BLaER1 treated with 17β-estradiol and CSF1 and Interleukin-3, amounts not matched to agents 10 nM and 100 nM (cell line): Measurements from ENCODE around the gene ASTN1.

Source experiments
- H3K27ac ChIP-seq, 11 experiments: shearing (Covaris generic); formaldehyde crosslinking; 2 replicates each; pipeline ENCODE4 v1.8.1; 2022
- H3K27me3 ChIP-seq, 11 experiments: shearing (Covaris generic); formaldehyde crosslinking; 2 replicates each; pipeline ENCODE4 v1.8.1; 2022
- H3K36me3 ChIP-seq, 11 experiments: shearing (Covaris generic); formaldehyde crosslinking; 2 replicates each; pipeline ENCODE4 v1.8.1; 2022
- H3K4me1 ChIP-seq, 10 experiments: shearing (Covaris generic); formaldehyde crosslinking; 2 replicates each; pipeline ENCODE4 v1.8.1; 2022
- H3K4me2 ChIP-seq, 11 experiments: shearing (Covaris generic); formaldehyde crosslinking; 2 replicates each; pipeline ENCODE4 v1.8.1; 2022
- H3K4me3 ChIP-seq, 10 experiments: shearing (Covaris generic); formaldehyde crosslinking; 2 replicates each; pipeline ENCODE4 v1.8.1; 2022
- H3K9ac ChIP-seq, 11 experiments: shearing (Covaris generic); formaldehyde crosslinking; 2 replicates each; pipeline ENCODE4 v1.8.1; 2022
- H3K9me3 ChIP-seq, 11 experiments: shearing (Covaris generic); formaldehyde crosslinking; replicated peaks in 1 of 11; 2 replicates each; pipeline ENCODE4 v1.8.1; 2022
- H4K20me1 ChIP-seq, 11 experiments: shearing (Covaris generic); formaldehyde crosslinking; 2 replicates each; pipeline ENCODE4 v1.8.1; 2022
- Cebpa-rat ChIP-seq, 11 experiments: shearing (Covaris generic); IDR thresholded peaks; 2 replicates each; pipeline ENCODE4 v1.8.1; 2022

The ASTN1 gene

DNA sequence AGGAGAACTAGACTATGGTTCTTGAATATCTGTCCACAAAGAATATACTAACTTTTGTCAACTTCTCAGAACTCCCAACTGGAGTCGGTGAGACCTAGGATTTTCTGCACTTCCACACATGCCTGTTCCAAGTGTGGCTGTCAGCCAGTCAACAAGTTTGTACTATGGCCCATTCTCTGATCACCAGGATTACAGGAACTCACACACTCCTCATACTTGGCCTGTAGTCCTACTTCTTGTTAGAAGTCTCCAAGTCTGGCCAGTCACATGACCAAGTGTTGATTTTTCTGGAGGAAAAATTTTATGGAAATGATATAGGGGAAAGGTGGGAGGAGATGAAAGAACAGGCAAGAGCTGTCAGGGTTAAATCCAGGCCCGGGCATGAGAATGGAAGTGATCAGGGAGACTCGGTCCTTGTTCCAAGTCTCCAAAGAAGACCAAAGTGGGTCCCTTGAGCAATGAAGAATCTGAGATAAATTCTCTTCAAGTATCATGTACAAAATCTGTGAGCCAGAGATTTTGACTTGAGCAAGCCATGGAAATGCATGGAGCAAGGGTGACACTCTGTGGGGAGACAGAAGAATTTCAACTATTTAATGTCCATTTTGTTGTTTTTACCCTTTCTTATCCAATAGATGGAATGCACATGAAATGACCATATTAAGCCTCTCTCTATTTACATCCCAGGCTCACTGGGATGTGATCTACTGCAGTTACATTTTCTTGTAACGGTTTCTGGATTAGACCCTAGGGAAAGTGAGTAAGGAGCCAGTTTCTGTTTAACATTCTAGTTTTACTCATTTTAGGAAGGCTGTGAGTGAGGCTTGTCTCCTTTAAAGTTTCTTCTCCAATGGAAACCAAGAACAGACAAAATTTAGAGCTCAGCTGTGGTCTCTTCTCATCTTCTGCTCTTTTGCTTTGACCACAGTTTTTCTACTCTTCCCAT lies 320.9 kb downstream of the ASTN1 start:
- TF ChIP-seq Cebpa-rat (IDR thresholded peaks at IDR 0.05): no peak
- Histone ChIP-seq H3K36me3 (no peaks in the 10 kb centered on the region), H3K27ac (no peak overlapping the region), H3K4me2 (no peak overlapping the region), H3K9me3 (no peaks in the 10 kb centered on the region), H3K9ac (no peak overlapping the region), H3K27me3 (no peaks in the 10 kb centered on the region), H3K4me3 (no peak overlapping the region), H3K4me1 (peaks cover 0 to 7% (median 2%) of the 10 kb centered on the region in 10 experiments; a peak in 6 of 20 replicates), H4K20me1 (no peaks in the 10 kb centered on the region)

DNA sequence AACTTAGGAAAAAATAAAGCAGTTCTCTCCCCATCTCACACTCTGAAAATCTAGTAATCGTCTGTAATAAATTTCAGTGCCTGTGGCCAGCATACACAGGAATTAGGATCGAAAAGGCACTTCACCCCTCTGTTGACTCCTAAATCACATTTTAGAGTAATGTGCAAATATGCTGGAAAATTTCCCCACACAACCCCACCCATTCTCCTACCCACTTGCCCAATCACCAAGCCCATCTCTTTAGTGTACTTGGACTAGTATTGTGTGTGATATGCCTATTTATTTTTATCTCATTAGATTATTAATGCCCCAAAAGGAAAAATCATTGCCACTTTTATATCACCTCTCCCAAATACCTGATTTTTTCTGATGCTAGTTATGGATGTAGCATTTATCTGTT lies 323.3 kb downstream of the ASTN1 start:
- no peak for TF ChIP-seq Cebpa-rat (IDR thresholded peaks at IDR 0.05)
- no peaks in the 10 kb centered on the region for H3K9me3 ChIP-seq
- no peak overlapping the region for H3K4me3 ChIP-seq
- peaks cover 0 to 7% (median 2%) of the 10 kb centered on the region in 10 experiments; a peak in 6 of 20 replicates for H3K4me1 ChIP-seq
- no peak overlapping the region for H3K4me2 ChIP-seq
- H3K36me3 ChIP-seq: no peaks in the 10 kb centered on the region
- H3K9ac ChIP-seq: no peak overlapping the region
- no peak overlapping the region for H3K27ac ChIP-seq
- H3K27me3 ChIP-seq: no peaks in the 10 kb centered on the region
- H4K20me1 ChIP-seq: no peaks in the 10 kb centered on the region

DNA sequence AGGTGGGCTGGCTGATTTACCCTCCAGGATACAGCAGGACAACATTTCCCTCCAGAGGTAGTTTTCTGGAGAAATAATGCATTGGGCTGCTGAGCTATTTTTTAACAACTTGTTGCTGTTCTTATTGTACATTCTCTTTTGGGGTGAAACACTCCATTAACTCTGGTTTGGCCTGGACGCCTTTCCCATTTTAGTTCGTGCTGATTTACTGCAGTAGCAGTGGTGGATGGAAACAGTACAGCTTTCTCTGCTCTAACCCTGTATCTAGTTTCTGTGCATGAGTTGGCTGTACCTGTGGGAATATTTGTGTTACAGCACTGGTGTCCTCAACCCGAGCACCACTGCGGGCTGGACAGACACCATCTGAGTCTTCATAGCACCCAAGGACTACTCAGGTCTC lies 325.3 kb downstream of the ASTN1 start:
- Histone ChIP-seq H3K27ac (no peak overlapping the region), H3K9ac (no peak overlapping the region), H3K9me3 (no peaks in the 10 kb centered on the region), H3K4me2 (no peak overlapping the region), H3K4me3 (no peak overlapping the region), H3K36me3 (no peaks in the 10 kb centered on the region), H3K27me3 (no peaks in the 10 kb centered on the region; a peak in 1 of 22 replicates), H3K4me1 (no peaks in the 10 kb centered on the region), H4K20me1 (no peaks in the 10 kb centered on the region)
- TF ChIP-seq Cebpa-rat (IDR thresholded peaks at IDR 0.05): no peak

DNA sequence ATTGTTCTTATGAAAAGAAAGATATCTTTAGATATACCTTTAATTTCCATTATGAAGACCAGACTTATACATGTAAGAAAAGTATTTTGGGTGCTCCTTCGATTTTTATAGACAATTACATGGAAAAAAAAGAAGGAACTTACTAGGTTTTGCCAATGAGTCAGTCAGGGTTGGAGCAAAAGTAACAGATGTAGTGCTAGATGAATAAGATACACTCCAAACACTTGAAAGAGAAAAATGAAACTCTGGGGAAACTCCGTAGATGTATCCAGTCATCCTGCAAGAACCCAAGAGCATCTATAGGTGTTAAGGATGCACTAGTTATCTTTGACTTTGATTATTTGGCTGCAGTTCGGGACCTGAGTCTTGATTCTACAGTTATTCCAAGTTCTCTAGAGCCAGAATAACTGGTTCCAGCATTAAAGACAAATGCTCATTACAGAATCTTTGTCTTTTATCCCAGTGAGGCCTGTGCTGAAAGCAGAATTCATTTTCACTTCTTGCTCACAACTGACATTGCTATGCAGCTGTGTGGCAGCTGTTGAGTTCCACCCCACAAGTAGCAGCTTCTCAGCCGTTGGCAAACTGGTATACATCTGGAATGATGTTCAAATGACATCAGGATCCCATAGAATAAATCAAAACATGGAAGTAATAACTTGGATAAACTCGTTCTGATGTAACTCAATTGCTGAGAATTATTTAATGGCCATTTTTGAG lies 326.1 kb downstream of the ASTN1 start:
- no peak for TF ChIP-seq Cebpa-rat (IDR thresholded peaks at IDR 0.05)

DNA sequence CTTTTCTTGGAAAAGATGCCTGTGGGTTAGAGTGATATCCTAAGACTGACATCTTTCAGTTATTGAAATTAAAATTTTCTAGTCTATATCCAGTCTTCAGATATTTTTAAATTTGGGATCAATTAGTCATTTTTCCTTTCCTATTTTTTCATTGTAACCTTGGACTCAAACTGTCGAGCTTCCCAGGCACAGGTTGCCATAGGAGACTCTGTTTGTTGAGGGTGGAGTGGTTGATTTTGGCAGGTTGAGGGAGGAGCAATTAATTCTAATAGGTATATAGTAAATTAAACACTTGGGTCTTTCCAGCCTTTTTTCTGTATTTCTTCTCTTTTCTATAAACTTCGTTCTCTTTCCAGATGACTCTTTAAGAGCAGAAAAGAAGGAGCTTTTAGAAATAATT lies 326.8 kb downstream of the ASTN1 start:
- no peak overlapping the region for H3K9ac ChIP-seq
- no peak for TF ChIP-seq Cebpa-rat (IDR thresholded peaks at IDR 0.05)
- no peaks in the 10 kb centered on the region; a peak in 1 of 22 replicates for H3K27me3 ChIP-seq
- no peaks in the 10 kb centered on the region for H3K4me1 ChIP-seq
- no peak overlapping the region for H3K4me2 ChIP-seq
- H3K27ac ChIP-seq: no peak overlapping the region
- no peak overlapping the region for H3K4me3 ChIP-seq
- H3K9me3 ChIP-seq: no peaks in the 10 kb centered on the region
- H3K36me3 ChIP-seq: no peaks in the 10 kb centered on the region
- no peaks in the 10 kb centered on the region for H4K20me1 ChIP-seq

More for the DNA sequence above, 326.1 kb downstream of the ASTN1 start:
- H3K9me3 ChIP-seq: no peaks in the 10 kb centered on the region
- no peaks in the 10 kb centered on the region for H3K4me1 ChIP-seq
- H3K4me3 ChIP-seq: no peak overlapping the region
- no peaks in the 10 kb centered on the region for H3K36me3 ChIP-seq
- H3K27me3 ChIP-seq: no peaks in the 10 kb centered on the region; a peak in 1 of 22 replicates
- H3K4me2 ChIP-seq: no peak overlapping the region
- H3K9ac ChIP-seq: no peak overlapping the region
- H4K20me1 ChIP-seq: no peaks in the 10 kb centered on the region
- no peak overlapping the region for H3K27ac ChIP-seq

DNA sequence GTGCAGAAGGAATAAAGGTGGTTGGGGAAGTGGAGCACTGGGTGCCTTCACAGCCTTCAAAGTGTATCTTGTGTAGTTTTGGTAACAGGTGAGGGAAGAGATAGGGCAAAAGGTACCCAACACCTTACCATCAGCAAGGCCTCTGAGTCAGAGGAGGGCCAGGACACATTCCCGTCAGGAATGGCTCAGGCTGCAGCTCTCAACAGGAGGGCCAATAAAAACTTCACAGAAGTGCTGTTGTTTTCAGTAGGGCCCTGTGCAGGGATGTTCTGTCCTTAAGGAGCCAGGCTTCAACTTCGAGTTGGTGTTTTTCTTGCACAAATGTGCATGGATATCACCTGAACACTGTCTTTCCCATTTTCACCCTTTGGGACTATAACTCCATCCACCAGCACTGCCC lies 333.4 kb downstream of the ASTN1 start:
- Histone ChIP-seq H3K27ac (no peak overlapping the region), H3K27me3 (no peaks in the 10 kb centered on the region; a peak in 1 of 22 replicates), H3K9me3 (no peaks in the 10 kb centered on the region), H4K20me1 (no peaks in the 10 kb centered on the region), H3K4me2 (no peak overlapping the region), H3K4me3 (no peak overlapping the region), H3K36me3 (no peaks in the 10 kb centered on the region), H3K4me1 (no peaks in the 10 kb centered on the region), H3K9ac (no peak overlapping the region)
- no peak for TF ChIP-seq Cebpa-rat (IDR thresholded peaks at IDR 0.05)

DNA sequence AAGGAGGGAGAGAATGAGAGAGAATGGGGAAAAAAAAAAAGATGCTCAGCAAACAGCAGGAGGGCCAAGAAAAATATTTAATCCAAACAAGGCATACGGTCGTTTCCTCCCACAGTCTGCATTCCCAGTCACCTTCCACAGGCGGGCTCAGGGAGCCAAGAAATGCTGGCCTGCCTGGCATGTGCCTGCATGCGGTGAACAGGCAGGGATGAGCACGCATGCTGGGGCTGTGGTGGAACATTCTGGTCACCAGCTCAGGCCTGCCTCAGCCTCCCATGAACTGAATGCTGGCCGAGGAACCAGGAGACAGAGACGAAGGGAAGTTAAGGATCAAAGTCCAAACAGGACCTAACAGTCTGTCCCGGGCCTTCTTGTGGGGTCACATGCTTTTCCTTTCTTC lies 335.3 kb downstream of the ASTN1 start:
- H3K4me1 ChIP-seq: no peaks in the 10 kb centered on the region
- H3K4me3 ChIP-seq: no peak overlapping the region
- H3K9ac ChIP-seq: no peak overlapping the region
- no peaks in the 10 kb centered on the region for H3K9me3 ChIP-seq
- no peak overlapping the region for H3K4me2 ChIP-seq
- H3K27ac ChIP-seq: no peak overlapping the region
- no peaks in the 10 kb centered on the region for H3K27me3 ChIP-seq
- H3K36me3 ChIP-seq: no peaks in the 10 kb centered on the region
- H4K20me1 ChIP-seq: no peaks in the 10 kb centered on the region
- TF ChIP-seq Cebpa-rat (IDR thresholded peaks at IDR 0.05): no peak

DNA sequence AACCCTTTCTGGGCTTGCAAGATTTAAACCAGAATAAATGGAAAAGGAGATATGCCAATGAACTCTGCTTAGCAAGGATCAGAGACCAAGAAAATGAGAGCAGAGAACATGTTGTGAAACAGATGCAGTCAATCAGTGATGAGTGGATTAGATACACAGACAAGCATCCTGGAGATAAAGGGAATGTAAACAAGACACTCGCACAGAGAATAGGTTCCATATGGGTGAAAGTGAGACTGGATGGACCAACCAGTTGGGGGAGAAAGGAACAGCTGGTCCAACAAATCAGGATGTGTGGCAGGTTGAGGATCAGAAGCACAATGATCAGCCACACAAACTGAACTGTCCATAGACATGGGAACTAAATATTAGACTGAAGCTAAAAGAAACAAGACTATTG lies 338.2 kb downstream of the ASTN1 start:
- H3K4me3 ChIP-seq: no peak overlapping the region
- TF ChIP-seq Cebpa-rat (IDR thresholded peaks at IDR 0.05): no peak
- no peaks in the 10 kb centered on the region for H3K9me3 ChIP-seq
- no peak overlapping the region for H3K27ac ChIP-seq
- no peak overlapping the region for H3K4me2 ChIP-seq
- H4K20me1 ChIP-seq: no peaks in the 10 kb centered on the region
- no peaks in the 10 kb centered on the region for H3K36me3 ChIP-seq
- H3K4me1 ChIP-seq: peaks cover 0 to 11% (median 0%) of the 10 kb centered on the region in 10 experiments; a peak in 4 of 20 replicates
- H3K27me3 ChIP-seq: no peaks in the 10 kb centered on the region
- no peak overlapping the region for H3K9ac ChIP-seq

DNA sequence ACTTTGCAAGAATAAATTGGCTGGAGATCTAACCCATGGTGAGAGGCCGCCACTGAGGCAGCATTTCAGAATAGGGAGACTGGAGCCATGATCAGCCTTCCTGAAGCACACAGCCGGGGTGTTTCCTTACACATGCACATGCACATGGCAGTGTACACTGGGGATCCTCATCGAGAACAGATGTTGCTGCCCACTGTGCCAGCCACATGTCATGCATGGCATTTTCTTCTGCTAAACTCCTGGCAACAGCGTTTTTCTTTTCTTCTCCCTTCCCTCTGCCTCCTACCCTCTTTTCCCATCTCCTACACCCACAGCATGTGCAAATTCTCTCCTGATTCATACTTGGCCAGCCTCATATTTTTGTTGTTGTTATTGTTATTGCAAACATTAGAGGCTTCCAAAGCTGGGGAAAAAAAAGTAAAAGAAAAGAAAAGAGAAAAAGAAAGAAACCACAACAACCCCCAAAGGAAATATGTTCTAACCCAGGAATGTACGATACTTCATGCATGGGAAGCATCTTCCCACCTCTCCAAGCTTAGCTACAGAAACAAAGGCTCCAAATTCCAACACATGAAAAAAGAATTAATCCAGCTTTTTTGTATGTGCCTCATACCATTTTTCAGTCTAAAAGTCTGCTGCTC lies 344.0 kb downstream of the ASTN1 start:
- Histone ChIP-seq H3K4me2 (peak overlapping the region in 9 of 11 experiments; percentile 10 to 46 (median 26); a peak in 15 of 22 replicates), H3K27me3 (no peaks in the 10 kb centered on the region), H4K20me1 (no peaks in the 10 kb centered on the region), H3K27ac (no peak overlapping the region), H3K4me3 (no peak overlapping the region), H3K4me1 (peaks cover 6 to 16% (median 9%) of the 10 kb centered on the region in 10 experiments; a peak in 18 of 20 replicates), H3K9ac (no peak overlapping the region), H3K9me3 (no peaks in the 10 kb centered on the region), H3K36me3 (no peaks in the 10 kb centered on the region)
- TF ChIP-seq Cebpa-rat (IDR thresholded peaks at IDR 0.05): no peak
